Effector memory CD4-positive, alpha-beta T cell (primary cell): Measurements from ENCODE around the gene CMTM3.
"Not testable (repeated sequence)": the region's sequence is repeated elsewhere in the genome, so short reads cannot be mapped to it uniquely, and the experiment has no call there.

ENCODE experiments used
- DNase-seq, 3 donors: peaks; one replicate each; pipeline ENCODE4 v3.0.0-alpha.2; 2020
- H3K27ac ChIP-seq: 2 replicates; pipeline ENCODE4 v1.7.0; 2013; ENCODE audit warnings: mild to moderate bottlenecking, low read length, moderate library complexity; ENCODE audit not compliant: insufficient read depth, poor library complexity, severe bottlenecking
- H3K27me3 ChIP-seq: replicated peaks from 2 replicates; pipeline ENCODE4 v1.7.0; 2013; ENCODE audit warnings: mild to moderate bottlenecking, low read length; ENCODE audit not compliant: insufficient read depth, control insufficient read depth, poor library complexity, severe bottlenecking
- H3K36me3 ChIP-seq: 2 replicates; pipeline ENCODE4 v1.7.0; 2013; ENCODE audit warnings: mild to moderate bottlenecking, low read length, moderate library complexity; ENCODE audit not compliant: control insufficient read depth, insufficient read depth
- H3K4me1 ChIP-seq: 2 replicates; pipeline ENCODE4 v1.7.0; 2013; ENCODE audit warnings: low read length, mild to moderate bottlenecking; ENCODE audit not compliant: control insufficient read depth, insufficient read depth, poor library complexity, severe bottlenecking
- H3K4me3 ChIP-seq: 2 replicates; pipeline ENCODE4 v1.7.0; 2013; ENCODE audit warnings: low read length, low read depth, mild to moderate bottlenecking; ENCODE audit not compliant: insufficient read depth, poor library complexity, severe bottlenecking
- H3K9me3 ChIP-seq: 2 replicates; pipeline ENCODE4 v1.7.0; 2013; ENCODE audit warnings: mild to moderate bottlenecking, low read length, moderate library complexity; ENCODE audit not compliant: control insufficient read depth

CMTM3 gene

GRCh38 chr16:66596559-66596958 lies 7.9 kb upstream of the CMTM3 start:
- H3K36me3 ChIP-seq, DNase-seq, H3K4me3 ChIP-seq, H3K4me1 ChIP-seq, H3K27ac ChIP-seq, H3K9me3 ChIP-seq, H3K27me3 ChIP-seq: not testable (repeated sequence)

GRCh38 chr16:66596986-66597848 lies 7.3 kb upstream of the CMTM3 start:
- Histone ChIP-seq H3K27ac (no peak overlapping the region), H3K4me1 (peaks cover 3% of the 10 kb centered on the region), H3K4me3 (no peak overlapping the region), H3K9me3 (no peaks in the 10 kb centered on the region), H3K36me3 (no peaks in the 10 kb centered on the region), H3K27me3 (no peaks in the 10 kb centered on the region)
- no peak for DNase-seq

- no peak overlapping the region for H3K4me3 ChIP-seq
- no peak for DNase-seq
These were observed 6.4 kb upstream of the CMTM3 start for GRCh38 chr16:66598111-66598510.

GRCh38 chr16:66599726-66600125 lies 4.8 kb upstream of the CMTM3 start:
- H3K4me1 ChIP-seq, result peaks cover 3% of the 10 kb centered on the region
- H3K27me3 ChIP-seq, result no peaks in the 10 kb centered on the region
- H3K4me3 ChIP-seq, result no peak overlapping the region
- no peak for DNase-seq
- no peaks in the 10 kb centered on the region for H3K36me3 ChIP-seq
- H3K27ac ChIP-seq, result no peak overlapping the region
- H3K9me3 ChIP-seq, result no peaks in the 10 kb centered on the region

More at GRCh38 chr16:66598111-66598510, 6.4 kb upstream of the CMTM3 start:
- H3K9me3 ChIP-seq, result no peaks in the 10 kb centered on the region
- no peaks in the 10 kb centered on the region for H3K36me3 ChIP-seq
- no peak overlapping the region for H3K27ac ChIP-seq
- H3K4me1 ChIP-seq, result peaks cover 3% of the 10 kb centered on the region
- no peaks in the 10 kb centered on the region for H3K27me3 ChIP-seq

- peaks cover 4% of the 10 kb centered on the region for H3K4me1 ChIP-seq
- no peaks in the 10 kb centered on the region for H3K9me3 ChIP-seq
- no peaks in the 10 kb centered on the region for H3K36me3 ChIP-seq
- no peak overlapping the region for H3K4me3 ChIP-seq
- no peaks in the 10 kb centered on the region for H3K27me3 ChIP-seq
- H3K27ac ChIP-seq, result no peak overlapping the region
- no peak for DNase-seq
These were observed 4.0 kb upstream of the CMTM3 start for GRCh38 chr16:66600477-66600876.

GRCh38 chr16:66601471-66601870 lies 3.0 kb upstream of the CMTM3 start:
- Histone ChIP-seq H3K4me3 (no peak overlapping the region), H3K27ac (no peak overlapping the region), H3K9me3 (no peaks in the 10 kb centered on the region), H3K4me1 (peaks cover 14% of the 10 kb centered on the region), H3K36me3 (no peaks in the 10 kb centered on the region), H3K27me3 (no peaks in the 10 kb centered on the region)
- DNase-seq, result no peak

GRCh38 chr16:66603537-66604375 lies 748 bp upstream of the CMTM3 start:
- Histone ChIP-seq H3K36me3 (no peaks in the 10 kb centered on the region), H3K9me3 (no peaks in the 10 kb centered on the region), H3K4me1 (peaks cover 20% of the 10 kb centered on the region), H3K27me3 (no peaks in the 10 kb centered on the region), H3K27ac (peak overlapping the region; percentile 79), H3K4me3 (peak overlapping the region; percentile 85)
- DNase-seq, result peak; percentile 65 to 67 (median 65)

GRCh38 chr16:66605177-66605978 lies 874 bp downstream of the CMTM3 start:
- no peaks in the 10 kb centered on the region for H3K27me3 ChIP-seq
- peak; percentile 5 to 29 (median 19) for DNase-seq
- no peaks in the 10 kb centered on the region for H3K9me3 ChIP-seq
- H3K4me1 ChIP-seq, result peaks cover 20% of the 10 kb centered on the region
- H3K27ac ChIP-seq, result peak overlapping the region; percentile 79
- peaks cover 16% of the 10 kb centered on the region for H3K36me3 ChIP-seq
- peak overlapping the region; percentile 85 for H3K4me3 ChIP-seq

- H3K4me1 ChIP-seq, result peaks cover 20% of the 10 kb centered on the region
- H3K4me3 ChIP-seq, result peak overlapping the region; percentile 85
- no peak for DNase-seq
- H3K27ac ChIP-seq, result peak overlapping the region; percentile 79
- no peaks in the 10 kb centered on the region for H3K27me3 ChIP-seq
- peaks cover 22% of the 10 kb centered on the region for H3K36me3 ChIP-seq
- no peaks in the 10 kb centered on the region for H3K9me3 ChIP-seq
These were observed 1.7 kb downstream of the CMTM3 start for GRCh38 chr16:66605979-66606751.
